GM12874 (cell line): Measurements from ENCODE around the gene SPEM3.

Experiments
- CTCF ChIP-seq: IDR thresholded peaks from 2 replicates; pipeline ENCODE4 v1.5.1; 2011; ENCODE audit warnings: low read depth, mild to moderate bottlenecking, control low read depth, low read length, moderate library complexity; ENCODE audit not compliant: insufficient read depth

SPEM3 gene

GRCh38 chr17:7384489-7385081, 44.1 kb upstream of the SPEM3 start:
- no peak for TF ChIP-seq CTCF

- no peak for TF ChIP-seq CTCF
Measured at GRCh38 chr17:7388856-7389255, 39.8 kb upstream of the SPEM3 start.

GRCh38 chr17:7389924-7390910, 38.4 kb upstream of the SPEM3 start:
- no peak for TF ChIP-seq CTCF

GRCh38 chr17:7391307-7391706, 37.4 kb upstream of the SPEM3 start:
- TF ChIP-seq CTCF, result no peak

- no peak for TF ChIP-seq CTCF
Measured at GRCh38 chr17:7392696-7393612, 35.7 kb upstream of the SPEM3 start.

- no peak for TF ChIP-seq CTCF
Measured at GRCh38 chr17:7393613-7394451, 34.8 kb upstream of the SPEM3 start.
